MCF 10A (cell line): ENCODE data around the gene ATP5PO. TPM values are rescaled to one million over a fixed set of nuclear protein-coding genes. Genes with fewer than 3 reads are reported as not detected.
A peak's percentile ranks its signal among the peaks of the same experiment; 100 is the strongest.

Source experiments
- BruUV-seq: library from RNA; stranded (reverse); fragments of 400-500 nt; replicated peaks from 2 replicates; lab custom pipeline; 2021; lab: Mats Ljungman, UMichigan
- CTCF ChIA-PET: fragments of 300-600 bp; sonication (Branson Sonifier 250); formaldehyde crosslinking; extraction: SDS; loops from one replicate; lab custom pipeline; 2021; ENCODE audit warnings: antibody characterized with exemption, inconsistent platforms; lab: Yijun Ruan, JAX
- POLR2A ChIA-PET: fragments of 300-600, 350-650 bp; sonication (Branson Sonifier 250); formaldehyde crosslinking; extraction: SDS; loops from one replicate; lab custom pipeline; 2020; ENCODE audit warnings: antibody characterized with exemption, inconsistent platforms; lab: Yijun Ruan, JAX
- DNase-seq: peaks from one replicate; pipeline ENCODE4 v3.0.0-alpha.2; 2018; ENCODE audit not compliant: unreplicated experiment
- H3K27ac Mint-ChIP-seq: one replicate; pipeline ENCODE4 v1.8.0; 2022; ENCODE audit warnings: mild to moderate bottlenecking, low read depth, mixed read lengths; ENCODE audit not compliant: unreplicated experiment
- H3K27me3 Mint-ChIP-seq: one replicate; pipeline ENCODE4 v1.8.0; 2022; ENCODE audit warnings: mixed read lengths; ENCODE audit not compliant: insufficient read depth, unreplicated experiment
- H3K36me3 Mint-ChIP-seq: one replicate; pipeline ENCODE4 v1.8.0; 2022; ENCODE audit warnings: mild to moderate bottlenecking, moderate library complexity, mixed read lengths; ENCODE audit not compliant: insufficient read depth, unreplicated experiment
- H3K4me1 Mint-ChIP-seq: one replicate; pipeline ENCODE4 v1.8.0; 2022; ENCODE audit warnings: mixed read lengths; ENCODE audit not compliant: insufficient read depth, unreplicated experiment
- H3K4me3 Mint-ChIP-seq: one replicate; pipeline ENCODE4 v1.8.0; 2022; ENCODE audit warnings: mild to moderate bottlenecking, moderate library complexity, mixed read lengths; ENCODE audit not compliant: unreplicated experiment
- H3K9me3 Mint-ChIP-seq: one replicate; pipeline ENCODE4 v1.8.0; 2022; ENCODE audit warnings: mixed read lengths; ENCODE audit not compliant: unreplicated experiment
- CTCF ChIP-seq: fragments of 200-600 bp; IDR thresholded peaks from one replicate; pipeline ENCODE4 v1.8.0; 2022; ENCODE audit warnings: antibody characterized with exemption, mild to moderate bottlenecking; ENCODE audit not compliant: unreplicated experiment
- intact Hi-C: fragments of 100-400 bp; cut with micrococcal nuclease; formaldehyde crosslinking; loops from 2 replicates; pipeline ENCODE4 v1.14.1; 2022
- total RNA-seq: library from RNA; stranded (reverse); gene quantifications from 2 replicates; pipeline ENCODE4 v1.2.3, GENCODE V29; 2022

ATP5PO gene
- total RNA-seq, 1 experiment from 2014 or later, result 196 TPM

GRCh38 chr21:33951276-33952178, 35.9 kb upstream of the ATP5PO start:
- Mint-ChIP-seq H3K36me3 (no peaks in the 10 kb centered on the region), H3K4me1 (peaks cover 23% of the 10 kb centered on the region), H3K9me3 (peaks cover 4% of the 10 kb centered on the region), H3K27ac (no peak overlapping the region), H3K4me3 (no peak overlapping the region), H3K27me3 (no peaks in the 10 kb centered on the region)
- DNase-seq, result no peak
- ChIA-PET POLR2A (interaction anchor here (0.7 to 1.1 kb wide), 2 partner anchors 9 to 116 kb away, joined by 3 read pairs; no protein-coding TSS in a partner anchor), CTCF (no interaction called here)
- no TSS peak for BruUV-seq
- intact Hi-C loops, result no loop called here
- no peak for TF ChIP-seq CTCF

- peaks cover 30% of the 10 kb centered on the region for H3K4me1 Mint-ChIP-seq
- POLR2A ChIA-PET, result interaction anchor here (0.7 to 3.7 kb wide), 3 partner anchors 20 to 116 kb away, joined by 3 to 38 read pairs (median 4); no protein-coding TSS in a partner anchor
- no peaks in the 10 kb centered on the region for H3K36me3 Mint-ChIP-seq
- DNase-seq, result no peak
- no peak overlapping the region for H3K4me3 Mint-ChIP-seq
- H3K27ac Mint-ChIP-seq, result no peak overlapping the region
- no TSS peak for BruUV-seq
- no peak for TF ChIP-seq CTCF
- CTCF ChIA-PET, result interaction anchor here (1.5 kb wide), 1 partner anchor 12 kb away, joined by 4 read pairs; no protein-coding TSS in a partner anchor
- intact Hi-C loops, result no loop called here
- peaks cover 2% of the 10 kb centered on the region for H3K9me3 Mint-ChIP-seq
- H3K27me3 Mint-ChIP-seq, result no peaks in the 10 kb centered on the region
Observed at GRCh38 chr21:33950431-33951079, 35.0 kb upstream of the ATP5PO start.

- Mint-ChIP-seq H3K9me3 (peaks cover 3% of the 10 kb centered on the region), H3K4me3 (no peak overlapping the region), H3K36me3 (no peaks in the 10 kb centered on the region), H3K27ac (peak overlapping the region; percentile 96), H3K4me1 (peaks cover 34% of the 10 kb centered on the region), H3K27me3 (no peaks in the 10 kb centered on the region)
- no TSS peak for BruUV-seq
- ChIA-PET CTCF (interaction anchor here (0.7 to 1.5 kb wide), 4 partner anchors 13 to 753 kb away, joined by 3 to 4 read pairs (median 4); no protein-coding TSS in a partner anchor), POLR2A (interaction anchor here (1.2 to 3.7 kb wide), 5 partner anchors 9 to 125 kb away, joined by 4 to 45 read pairs (median 6); partner anchors contain the start of genes MRPS6 and SLC5A3)
- TF ChIP-seq CTCF, result no peak
- intact Hi-C loops, result no loop called here
- DNase-seq, result no peak
Observed at GRCh38 chr21:33949516-33950430, 34.2 kb upstream of the ATP5PO start.
